Measurements from ENCODE around the gene CSNK2B. TPM values are rescaled to one million over a fixed set of nuclear protein-coding genes. Genes with fewer than 3 reads are reported as not detected.

Gene CSNK2B
- total and polyA plus RNA-seq, 9 of the 15 experiments (the other 6 are each of a cell fraction or from before 2014, with no cell fraction given): 120 to 1,126 (median 529) TPM

DNA sequence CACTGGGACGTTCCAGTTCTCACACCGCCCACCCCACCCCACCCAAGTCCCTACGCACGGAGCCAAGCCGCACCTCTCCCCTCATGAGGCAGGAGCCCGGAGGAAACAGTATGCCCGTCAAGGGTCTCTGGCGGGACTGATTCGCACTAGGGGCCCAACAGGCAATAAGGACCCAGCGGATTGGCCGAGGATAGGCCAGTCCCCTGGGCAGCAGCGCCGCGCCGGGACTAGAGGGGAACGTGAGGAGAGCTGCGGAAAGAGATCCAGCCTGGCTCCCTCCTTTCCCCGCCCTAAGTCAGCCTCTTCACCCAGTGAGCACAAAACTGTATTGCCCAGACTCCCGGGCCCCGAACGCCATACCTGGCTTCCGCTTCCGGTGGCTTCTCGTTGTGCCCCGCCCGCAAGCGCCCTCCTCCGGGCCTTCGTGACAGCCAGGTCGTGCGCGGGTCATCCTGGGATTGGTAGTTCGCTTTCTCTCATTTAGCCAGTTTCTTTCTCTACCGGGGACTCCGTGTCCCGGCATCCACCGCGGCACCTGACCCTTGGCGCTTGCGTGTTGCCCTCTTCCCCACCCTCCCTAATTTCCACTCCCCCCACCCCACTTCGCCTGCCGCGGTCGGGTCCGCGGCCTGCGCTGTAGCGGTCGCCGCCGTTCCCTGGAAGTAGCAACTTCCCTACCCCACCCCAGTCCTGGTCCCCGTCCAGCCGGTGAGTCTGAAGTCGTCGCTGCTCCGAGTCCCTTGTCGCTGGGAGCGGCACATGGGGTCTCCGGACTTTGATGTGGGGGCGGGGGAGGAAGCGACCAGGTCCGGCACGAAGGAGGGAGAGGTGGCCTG is at the start of gene CSNK2B (continued):
- TF ChIP-seq, protein P1, sequence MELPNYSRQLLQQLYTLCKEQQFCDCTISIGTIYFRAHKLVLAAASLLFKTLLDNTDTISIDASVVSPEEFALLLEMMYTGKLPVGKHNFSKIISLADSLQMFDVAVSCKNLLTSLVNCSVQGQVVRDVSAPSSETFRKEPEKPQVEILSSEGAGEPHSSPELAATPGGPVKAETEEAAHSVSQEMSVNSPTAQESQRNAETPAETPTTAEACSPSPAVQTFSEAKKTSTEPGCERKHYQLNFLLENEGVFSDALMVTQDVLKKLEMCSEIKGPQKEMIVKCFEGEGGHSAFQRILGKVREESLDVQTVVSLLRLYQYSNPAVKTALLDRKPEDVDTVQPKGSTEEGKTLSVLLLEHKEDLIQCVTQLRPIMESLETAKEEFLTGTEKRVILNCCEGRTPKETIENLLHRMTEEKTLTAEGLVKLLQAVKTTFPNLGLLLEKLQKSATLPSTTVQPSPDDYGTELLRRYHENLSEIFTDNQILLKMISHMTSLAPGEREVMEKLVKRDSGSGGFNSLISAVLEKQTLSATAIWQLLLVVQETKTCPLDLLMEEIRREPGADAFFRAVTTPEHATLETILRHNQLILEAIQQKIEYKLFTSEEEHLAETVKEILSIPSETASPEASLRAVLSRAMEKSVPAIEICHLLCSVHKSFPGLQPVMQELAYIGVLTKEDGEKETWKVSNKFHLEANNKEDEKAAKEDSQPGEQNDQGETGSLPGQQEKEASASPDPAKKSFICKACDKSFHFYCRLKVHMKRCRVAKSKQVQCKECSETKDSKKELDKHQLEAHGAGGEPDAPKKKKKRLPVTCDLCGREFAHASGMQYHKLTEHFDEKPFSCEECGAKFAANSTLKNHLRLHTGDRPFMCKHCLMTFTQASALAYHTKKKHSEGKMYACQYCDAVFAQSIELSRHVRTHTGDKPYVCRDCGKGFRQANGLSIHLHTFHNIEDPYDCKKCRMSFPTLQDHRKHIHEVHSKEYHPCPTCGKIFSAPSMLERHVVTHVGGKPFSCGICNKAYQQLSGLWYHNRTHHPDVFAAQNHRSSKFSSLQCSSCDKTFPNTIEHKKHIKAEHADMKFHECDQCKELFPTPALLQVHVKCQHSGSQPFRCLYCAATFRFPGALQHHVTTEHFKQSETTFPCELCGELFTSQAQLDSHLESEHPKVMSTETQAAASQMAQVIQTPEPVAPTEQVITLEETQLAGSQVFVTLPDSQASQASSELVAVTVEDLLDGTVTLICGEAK (IDR thresholded peaks at IDR 0.05): peak; percentile 98
- TF ChIP-seq, protein P1 (CRISPR knock-in tag; IDR thresholded peaks at IDR 0.05): no peak
- TF ChIP-seq TEAD1 (CRISPR knock-in tag; IDR thresholded peaks at IDR 0.05): no peak
- TF ChIP-seq, protein P2, sequence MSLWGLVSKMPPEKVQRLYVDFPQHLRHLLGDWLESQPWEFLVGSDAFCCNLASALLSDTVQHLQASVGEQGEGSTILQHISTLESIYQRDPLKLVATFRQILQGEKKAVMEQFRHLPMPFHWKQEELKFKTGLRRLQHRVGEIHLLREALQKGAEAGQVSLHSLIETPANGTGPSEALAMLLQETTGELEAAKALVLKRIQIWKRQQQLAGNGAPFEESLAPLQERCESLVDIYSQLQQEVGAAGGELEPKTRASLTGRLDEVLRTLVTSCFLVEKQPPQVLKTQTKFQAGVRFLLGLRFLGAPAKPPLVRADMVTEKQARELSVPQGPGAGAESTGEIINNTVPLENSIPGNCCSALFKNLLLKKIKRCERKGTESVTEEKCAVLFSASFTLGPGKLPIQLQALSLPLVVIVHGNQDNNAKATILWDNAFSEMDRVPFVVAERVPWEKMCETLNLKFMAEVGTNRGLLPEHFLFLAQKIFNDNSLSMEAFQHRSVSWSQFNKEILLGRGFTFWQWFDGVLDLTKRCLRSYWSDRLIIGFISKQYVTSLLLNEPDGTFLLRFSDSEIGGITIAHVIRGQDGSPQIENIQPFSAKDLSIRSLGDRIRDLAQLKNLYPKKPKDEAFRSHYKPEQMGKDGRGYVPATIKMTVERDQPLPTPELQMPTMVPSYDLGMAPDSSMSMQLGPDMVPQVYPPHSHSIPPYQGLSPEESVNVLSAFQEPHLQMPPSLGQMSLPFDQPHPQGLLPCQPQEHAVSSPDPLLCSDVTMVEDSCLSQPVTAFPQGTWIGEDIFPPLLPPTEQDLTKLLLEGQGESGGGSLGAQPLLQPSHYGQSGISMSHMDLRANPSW (CRISPR knock-in tag; IDR thresholded peaks at IDR 0.05): no peak
- TF ChIP-seq NCOR1 (IDR thresholded peaks at IDR 0.05): no peak
- TF ChIP-seq, protein P3, sequence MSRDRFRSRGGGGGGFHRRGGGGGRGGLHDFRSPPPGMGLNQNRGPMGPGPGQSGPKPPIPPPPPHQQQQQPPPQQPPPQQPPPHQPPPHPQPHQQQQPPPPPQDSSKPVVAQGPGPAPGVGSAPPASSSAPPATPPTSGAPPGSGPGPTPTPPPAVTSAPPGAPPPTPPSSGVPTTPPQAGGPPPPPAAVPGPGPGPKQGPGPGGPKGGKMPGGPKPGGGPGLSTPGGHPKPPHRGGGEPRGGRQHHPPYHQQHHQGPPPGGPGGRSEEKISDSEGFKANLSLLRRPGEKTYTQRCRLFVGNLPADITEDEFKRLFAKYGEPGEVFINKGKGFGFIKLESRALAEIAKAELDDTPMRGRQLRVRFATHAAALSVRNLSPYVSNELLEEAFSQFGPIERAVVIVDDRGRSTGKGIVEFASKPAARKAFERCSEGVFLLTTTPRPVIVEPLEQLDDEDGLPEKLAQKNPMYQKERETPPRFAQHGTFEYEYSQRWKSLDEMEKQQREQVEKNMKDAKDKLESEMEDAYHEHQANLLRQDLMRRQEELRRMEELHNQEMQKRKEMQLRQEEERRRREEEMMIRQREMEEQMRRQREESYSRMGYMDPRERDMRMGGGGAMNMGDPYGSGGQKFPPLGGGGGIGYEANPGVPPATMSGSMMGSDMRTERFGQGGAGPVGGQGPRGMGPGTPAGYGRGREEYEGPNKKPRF (IDR thresholded peaks at IDR 0.05; ENCODE audit: low read depth, low read length): no peak
- no peak for TF ChIP-seq BRF1 (IDR thresholded peaks at IDR 0.05; ENCODE audit: borderline replicate concordance, extremely low read depth, insufficient read length)
- TF ChIP-seq, protein P4, sequence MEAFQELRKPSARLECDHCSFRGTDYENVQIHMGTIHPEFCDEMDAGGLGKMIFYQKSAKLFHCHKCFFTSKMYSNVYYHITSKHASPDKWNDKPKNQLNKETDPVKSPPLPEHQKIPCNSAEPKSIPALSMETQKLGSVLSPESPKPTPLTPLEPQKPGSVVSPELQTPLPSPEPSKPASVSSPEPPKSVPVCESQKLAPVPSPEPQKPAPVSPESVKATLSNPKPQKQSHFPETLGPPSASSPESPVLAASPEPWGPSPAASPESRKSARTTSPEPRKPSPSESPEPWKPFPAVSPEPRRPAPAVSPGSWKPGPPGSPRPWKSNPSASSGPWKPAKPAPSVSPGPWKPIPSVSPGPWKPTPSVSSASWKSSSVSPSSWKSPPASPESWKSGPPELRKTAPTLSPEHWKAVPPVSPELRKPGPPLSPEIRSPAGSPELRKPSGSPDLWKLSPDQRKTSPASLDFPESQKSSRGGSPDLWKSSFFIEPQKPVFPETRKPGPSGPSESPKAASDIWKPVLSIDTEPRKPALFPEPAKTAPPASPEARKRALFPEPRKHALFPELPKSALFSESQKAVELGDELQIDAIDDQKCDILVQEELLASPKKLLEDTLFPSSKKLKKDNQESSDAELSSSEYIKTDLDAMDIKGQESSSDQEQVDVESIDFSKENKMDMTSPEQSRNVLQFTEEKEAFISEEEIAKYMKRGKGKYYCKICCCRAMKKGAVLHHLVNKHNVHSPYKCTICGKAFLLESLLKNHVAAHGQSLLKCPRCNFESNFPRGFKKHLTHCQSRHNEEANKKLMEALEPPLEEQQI (IDR thresholded peaks at IDR 0.05): no peak
- TF ChIP-seq C11orf30 (IDR thresholded peaks at IDR 0.05; ENCODE audit: low read depth): no peak
- no peak for TF ChIP-seq ILF3 (IDR thresholded peaks at IDR 0.05; ENCODE audit: borderline replicate concordance)
